B cell (primary cell): ENCODE results near the gene RELCH. TPM values are rescaled to one million over a fixed set of nuclear protein-coding genes. Genes with fewer than 3 reads are reported as not detected.
A peak's percentile ranks its signal among the peaks of the same experiment; 100 is the strongest.

ENCODE experiments used
- ATAC-seq: fragments of 200-7000 bp; cut with Tn5 transposase; one replicate; pipeline ENCODE4 v1.10.0; 2021; ENCODE audit warnings: low read depth, mild to moderate bottlenecking, moderate number of reproducible peaks, moderate library complexity
- CTCF ChIA-PET: fragments of 350-600 bp; sonication (Branson Sonifier 250); formaldehyde crosslinking; loops from one replicate; lab custom pipeline; 2021; ENCODE audit warnings: antibody characterized with exemption, inconsistent platforms; lab: Charles Lee
- POLR2A ChIA-PET: fragments of 350-600 bp; sonication (Branson Sonifier 250); formaldehyde crosslinking; loops from one replicate; lab custom pipeline; 2021; ENCODE audit warnings: antibody characterized with exemption; lab: Charles Lee
- DNase-seq: peaks from one replicate; pipeline ENCODE4 v3.0.0; 2013
- H2AFZ ChIP-seq: 2 replicates; pipeline ENCODE4 v1.6.1; 2012; ENCODE audit warnings: mild to moderate bottlenecking, low read depth, low read length; ENCODE audit not compliant: insufficient read depth, poor library complexity, severe bottlenecking
- H3K27ac ChIP-seq, 2 donors: 1 replicate in 1 of 2; 2 replicates in 1 of 2; pipeline ENCODE4 v1.5.1; 2012 to 2013; ENCODE audit warnings: low read length in 2 of 2, mild to moderate bottlenecking in 2 of 2, moderate library complexity in 1 of 2
- H3K27me3 ChIP-seq, 4 experiments: fragments of 200-600 bp in 1 of 4; sonication (generic) in 1 of 4; replicated peaks in 1 of 4; 1 replicate in 2 of 4; 2 replicates in 2 of 4; pipeline versions ENCODE4 v1.6.1 to v1.7.0; 2013 to 2016; ENCODE audit warnings: low read length in 3 of 4, mild to moderate bottlenecking in 2 of 4, mixed read lengths in 1 of 4, moderate library complexity in 1 of 4; ENCODE audit not compliant: insufficient read depth in 4 of 4, control insufficient read depth in 3 of 4; ENCODE audit errors: control extremely low read depth in 1 of 4
- H3K36me3 ChIP-seq, 2 experiments: replicated peaks in 1 of 2; 1 replicate in 1 of 2; 2 replicates in 1 of 2; pipeline versions ENCODE4 v1.6.1 to v1.7.1; 2013; ENCODE audit warnings: low read length in 1 of 2; ENCODE audit not compliant: insufficient read depth in 2 of 2, control insufficient read depth in 1 of 2; ENCODE audit errors: control extremely low read depth in 1 of 2, extremely low read depth in 1 of 2
- H3K4me1 ChIP-seq, 2 donors: fragments of 200-600 bp in 1 of 2; sonication (generic) in 1 of 2; 1 replicate in 1 of 2; 2 replicates in 1 of 2; pipeline versions ENCODE4 v1.5.1 to v1.6.1; 2013 to 2017; ENCODE audit warnings: low read length in 2 of 2; ENCODE audit not compliant: control insufficient read depth in 2 of 2, insufficient read depth in 2 of 2
- H3K4me2 ChIP-seq: replicated peaks from 2 replicates; pipeline ENCODE3; 2012; ENCODE audit warnings: mild to moderate bottlenecking, low read depth, low read length; ENCODE audit not compliant: poor library complexity, severe bottlenecking
- H3K4me3 ChIP-seq, 5 experiments: fragments of 200-600 bp in 1 of 5; sonication (generic) in 1 of 5; 1 replicate in 3 of 5; 2 replicates in 2 of 5; pipeline versions ENCODE4 v1.5.1 to v1.7.0; 2011 to 2016; ENCODE audit warnings: low read length in 4 of 5, mild to moderate bottlenecking in 4 of 5, low read depth in 2 of 5, control low read depth in 1 of 5, moderate library complexity in 1 of 5; ENCODE audit not compliant: insufficient read depth in 1 of 5; ENCODE audit errors: control extremely low read depth in 1 of 5, extremely low read depth in 1 of 5
- H3K79me2 ChIP-seq: fragments of 200-600 bp; sonication (generic); one replicate; pipeline ENCODE4 v1.6.0; 2016; ENCODE audit warnings: low read length; ENCODE audit not compliant: control insufficient read depth, insufficient read depth
- H3K9ac ChIP-seq: fragments of 200-600 bp; sonication (generic); 2 replicates; pipeline ENCODE4 v1.6.1; 2017; ENCODE audit warnings: mild to moderate bottlenecking, low read length, moderate library complexity
- H3K9me3 ChIP-seq, 3 donors: one replicate each; pipeline versions ENCODE4 v1.6.1 to v1.7.1; 2013; ENCODE audit warnings: low read length in 2 of 3; ENCODE audit not compliant: control insufficient read depth in 2 of 3, insufficient read depth in 1 of 3; ENCODE audit errors: control extremely low read depth in 1 of 3
- H4K20me1 ChIP-seq: 2 replicates; pipeline ENCODE4 v1.6.0; 2012; ENCODE audit warnings: mild to moderate bottlenecking, low read length; ENCODE audit not compliant: insufficient read depth, control insufficient read depth, poor library complexity, severe bottlenecking
- H3K27ac Mint-ChIP-seq: one replicate; pipeline ENCODE4 v1.8.0; 2021; ENCODE audit warnings: mixed read lengths
- H3K27me3 Mint-ChIP-seq: one replicate; pipeline ENCODE4 v1.8.0; 2021; ENCODE audit warnings: mixed read lengths
- H3K4me1 Mint-ChIP-seq: one replicate; pipeline ENCODE4 v1.8.0; 2021; ENCODE audit warnings: mixed read lengths
- H3K4me3 Mint-ChIP-seq: one replicate; pipeline ENCODE4 v1.8.0; 2021; ENCODE audit warnings: mixed read lengths
- H3K9me3 Mint-ChIP-seq: one replicate; pipeline ENCODE4 v1.8.0; 2022; ENCODE audit warnings: mixed read lengths; ENCODE audit not compliant: insufficient read depth
- CTCF ChIP-seq: fragments of 200-600 bp; IDR thresholded peaks from one replicate; pipeline ENCODE4 v1.8.0; 2022; ENCODE audit warnings: antibody characterized with exemption, mild to moderate bottlenecking
- EZH2 ChIP-seq: IDR thresholded peaks from 2 replicates; pipeline ENCODE4 v1.6.1; 2012; ENCODE audit warnings: borderline replicate concordance, low read depth, mild to moderate bottlenecking, moderate library complexity, low read length; ENCODE audit not compliant: insufficient read depth, poor library complexity, severe bottlenecking
- WGBS: methylation state at CpG from one replicate; pipeline ENCODE4 v1.1.5; 2013; ENCODE audit warnings: missing lambda C conversion rate; ENCODE audit not compliant: insufficient coverage; 5-methylcytosine and 5-hydroxymethylcytosine counted together
- intact Hi-C: fragments of 100-400 bp; cut with micrococcal nuclease; formaldehyde crosslinking; loops from one replicate; pipeline ENCODE4 v1.10.0; 2022
- polyA plus RNA-seq: library from polyadenylated mRNA; depleted of rRNA; stranded (reverse); fragments of >200 nt; gene quantifications from 2 replicates; pipeline ENCODE4 v1.2.3, GENCODE V29; 2012
- total RNA-seq, 2 donors: library from RNA; stranded (reverse); fragments of 120-200 nt in 1 of 2; gene quantifications; 1 replicate in 1 of 2; 2 replicates in 1 of 2; pipeline versions ENCODE4 v1.2.3 to v1.2.4, GENCODE V29; 2013 to 2022

RELCH gene
- total and polyA plus RNA-seq, 2 donors (not counting 1 experiment from before 2014, with no cell fraction given): 17.6 to 77.9 TPM

- Mint-ChIP-seq H3K27me3 (peaks cover 64% of the 10 kb centered on the region), H3K9me3 (no peaks in the 10 kb centered on the region), H3K27ac (peak within 1 kb of the TSS; percentile 64), H3K4me1 (peaks cover 22% of the 10 kb centered on the region), H3K4me3 (peak within 1 kb of the TSS; percentile 89)
- POLR2A ChIA-PET: no interaction called here
- peaks cover 0 to 8% (median 0%) of the 10 kb centered on the region in 3 donors for H3K9me3 ChIP-seq
- DNase-seq (peak; percentile 71), ATAC-seq (peak; percentile 95)
- H3K4me1 ChIP-seq: peaks cover 24 to 27% of the 10 kb centered on the region in 2 donors
- H3K4me2 ChIP-seq: peak within 1 kb of the TSS; percentile 96
- H3K36me3 ChIP-seq: no peaks in the 10 kb centered on the region
- H3K4me3 ChIP-seq: peak within 1 kb of the TSS; percentile 41 to 66 (median 59)
- peak within 1 kb of the TSS; percentile 68 for H3K9ac ChIP-seq
- H3K79me2 ChIP-seq: no peaks in the 10 kb centered on the region
- H3K27me3 ChIP-seq: peaks cover 0 to 55% (median 41%) of the 10 kb centered on the region in 4 experiments
- H4K20me1 ChIP-seq: no peaks in the 10 kb centered on the region
- intact Hi-C loops: loop anchor here (2.0 to 5.0 kb wide), 3 partner anchors 96 to 392 kb away; partner anchors contain the start of genes PHLPP1, PIGN and RELCH
- peak; percentile 89 for TF ChIP-seq EZH2
- TF ChIP-seq CTCF: peak; percentile 45
- no peak within 1 kb of the TSS for H3K27ac ChIP-seq
- peak within 1 kb of the TSS; percentile 66 for H2AFZ ChIP-seq
- CTCF ChIA-PET: interaction anchor here (2.4 kb wide), 1 partner anchor 101 kb away, joined by 6 read pairs; no protein-coding TSS in a partner anchor
- 2% methylated on average over 99 of the region's 99 CpGs for WGBS
These were observed 138.1 kb downstream of the RELCH start, which contains the start of gene TNFRSF11A for GRCh38 chr18:62324917-62325805. Gene TNFRSF11A, plus strand, starts transcription at chr18:62325310. Its CDS starts 43 bp downstream, at chr18:62325353.
